Mesendoderm (in vitro differentiated cells): ENCODE measurements around the gene IL15RA.

Source experiments
- DNase-seq: peaks from one replicate; pipeline ENCODE4 v3.0.0; 2013
- H2AK5ac ChIP-seq: 2 replicates; pipeline ENCODE4 v1.6.1; 2013; ENCODE audit warnings: low read length, inconsistent platforms
- H2BK120ac ChIP-seq: 2 replicates; pipeline ENCODE4 v1.6.1; 2013; ENCODE audit warnings: low read depth, mild to moderate bottlenecking, low read length, moderate library complexity, mixed read lengths
- H2BK15ac ChIP-seq: replicated peaks from 2 replicates; pipeline ENCODE4 v1.6.1; 2013; ENCODE audit warnings: low read depth, mild to moderate bottlenecking, moderate library complexity
- H2BK5ac ChIP-seq: 2 replicates; pipeline ENCODE4 v1.6.1; 2013; ENCODE audit warnings: low read length, inconsistent platforms
- H3K18ac ChIP-seq: 2 replicates; pipeline ENCODE4 v1.6.1; 2013; ENCODE audit warnings: mild to moderate bottlenecking, low read length, mixed read lengths
- H3K23ac ChIP-seq: one replicate; pipeline ENCODE4 v1.6.1; 2013; ENCODE audit warnings: low read length
- H3K27ac ChIP-seq: 2 replicates; pipeline ENCODE4 v1.5.1; 2013; ENCODE audit warnings: low read depth, mild to moderate bottlenecking, inconsistent platforms, low read length, moderate library complexity
- H3K27me3 ChIP-seq: 2 replicates; pipeline ENCODE4 v1.6.1; 2013; ENCODE audit warnings: low read length, control low read depth, mild to moderate bottlenecking, inconsistent platforms; ENCODE audit not compliant: insufficient read depth, poor library complexity
- H3K36me3 ChIP-seq: 2 replicates; pipeline ENCODE4 v1.6.1; 2013; ENCODE audit warnings: low read length, inconsistent platforms; ENCODE audit not compliant: control insufficient read depth, insufficient read depth
- H3K4ac ChIP-seq: one replicate; pipeline ENCODE4 v1.6.1; 2013; ENCODE audit warnings: low read depth, mild to moderate bottlenecking, low read length, moderate library complexity
- H3K4me1 ChIP-seq: 2 replicates; pipeline ENCODE4 v1.6.1; 2013; ENCODE audit warnings: low read depth, low read length, inconsistent platforms; ENCODE audit not compliant: control insufficient read depth
- H3K4me2 ChIP-seq: 2 replicates; pipeline ENCODE4 v1.6.1; 2013; ENCODE audit warnings: low read length
- H3K4me3 ChIP-seq: 2 replicates; pipeline ENCODE4 v1.5.1; 2013; ENCODE audit warnings: mild to moderate bottlenecking, low read length
- H3K56ac ChIP-seq: one replicate; pipeline ENCODE4 v1.6.1; 2013; ENCODE audit warnings: low read length
- H3K79me1 ChIP-seq: 2 replicates; pipeline ENCODE4 v1.6.1; 2013; ENCODE audit warnings: low read length, inconsistent platforms
- H3K79me2 ChIP-seq: 2 replicates; pipeline ENCODE4 v1.6.1; 2013; ENCODE audit warnings: mild to moderate bottlenecking, low read length; ENCODE audit not compliant: control insufficient read depth, insufficient read depth
- H3K9ac ChIP-seq: 2 replicates; pipeline ENCODE4 v1.6.1; 2013; ENCODE audit warnings: low read length, inconsistent platforms
- H4K5ac ChIP-seq: one replicate; pipeline ENCODE4 v1.6.1; 2013; ENCODE audit warnings: low read length
- H4K8ac ChIP-seq: one replicate; pipeline ENCODE4 v1.6.1; 2013; ENCODE audit warnings: low read depth, mild to moderate bottlenecking, control low read depth, low read length, moderate library complexity
- WGBS: extraction: QIAGEN DNeasy Blood & Tissue Kit; methylation state at CpG from one replicate; pipeline ENCODE4 v1.1.7; 2013; ENCODE audit warnings: low lambda C conversion rate, missing lambda C conversion rate; ENCODE audit not compliant: insufficient coverage; ENCODE audit errors: extremely low coverage; 5-methylcytosine and 5-hydroxymethylcytosine counted together

IL15RA gene

GRCh38 chr10:5927306-5927705, 50.0 kb downstream of the IL15RA start:
- Histone ChIP-seq H3K56ac (no peak overlapping the region), H4K5ac (no peak overlapping the region), H3K4me3 (no peak overlapping the region), H3K79me2 (no peaks in the 10 kb centered on the region), H4K8ac (no peak overlapping the region), H3K18ac (no peak overlapping the region), H3K23ac (no peak overlapping the region), H3K4me1 (no peaks in the 10 kb centered on the region), H3K4ac (no peak overlapping the region), H2BK5ac (no peak overlapping the region), H3K4me2 (no peak overlapping the region), H2BK120ac (no peak overlapping the region), H3K9ac (no peak overlapping the region), H2AK5ac (no peak overlapping the region), H3K27ac (no peak overlapping the region), H3K36me3 (peaks cover 18% of the 10 kb centered on the region), H2BK15ac (no peak overlapping the region), H3K79me1 (no peaks in the 10 kb centered on the region), H3K27me3 (no peaks in the 10 kb centered on the region)
- no CpG with 5 or more reads among the region's 8 CpGs for WGBS
- DNase-seq = no peak

GRCh38 chr10:5924889-5925288, 52.5 kb downstream of the IL15RA start:
- no peak overlapping the region for H2BK5ac ChIP-seq
- H3K79me2 ChIP-seq = no peaks in the 10 kb centered on the region
- no peak overlapping the region for H3K27ac ChIP-seq
- H3K79me1 ChIP-seq = no peaks in the 10 kb centered on the region
- no peaks in the 10 kb centered on the region for H3K27me3 ChIP-seq
- no peak overlapping the region for H3K56ac ChIP-seq
- no peak for DNase-seq
- H3K18ac ChIP-seq = no peak overlapping the region
- WGBS = no CpG with 5 or more reads among the region's 10 CpGs
- no peak overlapping the region for H2BK120ac ChIP-seq
- peaks cover 24% of the 10 kb centered on the region for H3K36me3 ChIP-seq
- H3K9ac ChIP-seq = no peak overlapping the region
- no peak overlapping the region for H4K5ac ChIP-seq
- H3K4me2 ChIP-seq = no peak overlapping the region
- H3K4me3 ChIP-seq = no peak overlapping the region
- H3K4me1 ChIP-seq = no peaks in the 10 kb centered on the region
- H2AK5ac ChIP-seq = no peak overlapping the region
- H3K23ac ChIP-seq = no peak overlapping the region
- no peak overlapping the region for H2BK15ac ChIP-seq
- no peak overlapping the region for H4K8ac ChIP-seq
- no peak overlapping the region for H3K4ac ChIP-seq

DNA sequence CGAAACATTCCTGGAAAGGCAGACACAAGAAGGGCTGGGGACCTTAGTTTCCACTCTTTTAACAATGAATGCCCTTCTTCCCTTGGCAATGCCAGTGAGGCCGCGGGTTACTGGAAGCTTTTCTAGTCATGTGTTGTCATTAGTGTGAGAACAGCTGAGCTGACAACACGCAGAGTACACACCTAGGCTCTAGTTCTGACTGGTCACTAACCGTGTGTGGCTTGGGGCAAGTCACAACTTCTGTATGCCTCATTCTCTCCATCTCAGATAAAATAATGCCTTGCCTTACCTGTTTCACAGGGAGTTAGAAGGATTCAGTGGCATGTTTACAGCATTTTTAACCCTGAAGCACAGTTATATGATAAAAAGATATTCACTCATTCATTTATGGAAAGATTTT, 55.6 kb downstream of the IL15RA start:
- no peak overlapping the region for H2BK120ac ChIP-seq
- no peaks in the 10 kb centered on the region for H3K79me1 ChIP-seq
- no peak overlapping the region for H3K4ac ChIP-seq
- no peaks in the 10 kb centered on the region for H3K4me1 ChIP-seq
- DNase-seq = no peak
- H3K4me3 ChIP-seq = no peak overlapping the region
- no peak overlapping the region for H3K27ac ChIP-seq
- H2AK5ac ChIP-seq = no peak overlapping the region
- peaks cover 30% of the 10 kb centered on the region for H3K36me3 ChIP-seq
- no peak overlapping the region for H4K8ac ChIP-seq
- no peaks in the 10 kb centered on the region for H3K79me2 ChIP-seq
- no peak overlapping the region for H2BK5ac ChIP-seq
- no peak overlapping the region for H3K18ac ChIP-seq
- no peak overlapping the region for H3K4me2 ChIP-seq
- H3K9ac ChIP-seq = no peak overlapping the region
- no peak overlapping the region for H4K5ac ChIP-seq
- H3K56ac ChIP-seq = no peak overlapping the region
- no peak overlapping the region for H3K23ac ChIP-seq
- no CpG with 5 or more reads among the region's 5 CpGs for WGBS
- no peak overlapping the region for H2BK15ac ChIP-seq
- no peaks in the 10 kb centered on the region for H3K27me3 ChIP-seq

GRCh38 chr10:5919568-5919967, 57.8 kb downstream of the IL15RA start:
- Histone ChIP-seq H3K79me2 (no peaks in the 10 kb centered on the region), H3K4me3 (no peak overlapping the region), H3K4me2 (no peak overlapping the region), H2BK5ac (no peak overlapping the region), H3K56ac (no peak overlapping the region), H4K5ac (no peak overlapping the region), H2BK15ac (no peak overlapping the region), H2BK120ac (no peak overlapping the region), H3K27ac (no peak overlapping the region), H3K27me3 (no peaks in the 10 kb centered on the region), H3K36me3 (peaks cover 32% of the 10 kb centered on the region), H4K8ac (no peak overlapping the region), H2AK5ac (no peak overlapping the region), H3K9ac (no peak overlapping the region), H3K4ac (no peak overlapping the region), H3K18ac (no peak overlapping the region), H3K23ac (no peak overlapping the region), H3K79me1 (no peaks in the 10 kb centered on the region), H3K4me1 (no peaks in the 10 kb centered on the region)
- DNase-seq = no peak
- WGBS = no CpG with 5 or more reads among the region's 7 CpGs

DNA sequence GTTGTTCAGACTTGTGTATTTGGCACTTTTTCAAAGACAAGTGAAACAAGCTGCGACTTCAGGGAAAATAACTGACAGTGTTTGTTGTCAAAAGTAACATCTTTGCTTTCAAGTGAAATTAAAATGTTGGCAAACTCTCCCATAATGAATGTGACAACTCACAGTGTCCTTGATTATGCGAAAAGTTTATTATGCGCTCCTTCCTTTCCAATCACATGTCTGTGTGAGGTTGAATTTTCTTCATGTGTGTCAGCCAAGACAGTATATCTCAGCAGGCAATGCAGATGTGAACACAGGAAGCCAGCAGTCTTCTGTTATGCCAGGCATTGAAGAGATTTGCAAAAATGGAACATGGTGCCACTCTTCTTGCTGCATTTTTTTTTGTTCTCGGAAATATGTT, 58.6 kb downstream of the IL15RA start:
- H3K27me3 ChIP-seq = no peaks in the 10 kb centered on the region
- no peaks in the 10 kb centered on the region for H3K79me2 ChIP-seq
- no peak overlapping the region for H3K4me2 ChIP-seq
- no peak overlapping the region for H4K5ac ChIP-seq
- no peak overlapping the region for H2BK15ac ChIP-seq
- no peak overlapping the region for H3K4ac ChIP-seq
- H2BK5ac ChIP-seq = no peak overlapping the region
- no peak overlapping the region for H3K27ac ChIP-seq
- H4K8ac ChIP-seq = no peak overlapping the region
- H3K4me3 ChIP-seq = no peak overlapping the region
- H3K36me3 ChIP-seq = peaks cover 37% of the 10 kb centered on the region
- H3K9ac ChIP-seq = no peak overlapping the region
- WGBS = no CpG with 5 or more reads among the region's 4 CpGs
- no peak overlapping the region for H3K23ac ChIP-seq
- H2AK5ac ChIP-seq = no peak overlapping the region
- no peak overlapping the region for H2BK120ac ChIP-seq
- H3K18ac ChIP-seq = no peak overlapping the region
- DNase-seq = no peak
- no peaks in the 10 kb centered on the region for H3K79me1 ChIP-seq
- no peaks in the 10 kb centered on the region for H3K4me1 ChIP-seq
- H3K56ac ChIP-seq = no peak overlapping the region

- H2BK15ac ChIP-seq = no peak overlapping the region
- H3K27ac ChIP-seq = no peak overlapping the region
- H4K8ac ChIP-seq = no peak overlapping the region
- DNase-seq = no peak
- H3K4ac ChIP-seq = no peak overlapping the region
- no CpG with 5 or more reads among the region's 13 CpGs for WGBS
- no peaks in the 10 kb centered on the region for H3K27me3 ChIP-seq
- no peak overlapping the region for H3K18ac ChIP-seq
- H3K9ac ChIP-seq = no peak overlapping the region
- H3K4me1 ChIP-seq = no peaks in the 10 kb centered on the region
- H3K56ac ChIP-seq = no peak overlapping the region
- H3K79me2 ChIP-seq = no peaks in the 10 kb centered on the region
- no peak overlapping the region for H3K4me2 ChIP-seq
- no peak overlapping the region for H2BK5ac ChIP-seq
- no peak overlapping the region for H2BK120ac ChIP-seq
- H4K5ac ChIP-seq = no peak overlapping the region
- H3K4me3 ChIP-seq = no peak overlapping the region
- peaks cover 36% of the 10 kb centered on the region for H3K36me3 ChIP-seq
- no peak overlapping the region for H2AK5ac ChIP-seq
- no peaks in the 10 kb centered on the region for H3K79me1 ChIP-seq
- H3K23ac ChIP-seq = no peak overlapping the region
Observed at GRCh38 chr10:5917305-5917704, 60.0 kb downstream of the IL15RA start.
